DMS153 treated with DMSO at 0.1 percent for 48 hours (cell line): ENCODE measurements around the gene SFXN1.

Source experiments
- DNase-seq: peaks from one replicate; lab custom pipeline; 2025; ENCODE audit not compliant: unreplicated experiment; lab: John Stamatoyannopoulos, UW

The SFXN1 gene

DNA sequence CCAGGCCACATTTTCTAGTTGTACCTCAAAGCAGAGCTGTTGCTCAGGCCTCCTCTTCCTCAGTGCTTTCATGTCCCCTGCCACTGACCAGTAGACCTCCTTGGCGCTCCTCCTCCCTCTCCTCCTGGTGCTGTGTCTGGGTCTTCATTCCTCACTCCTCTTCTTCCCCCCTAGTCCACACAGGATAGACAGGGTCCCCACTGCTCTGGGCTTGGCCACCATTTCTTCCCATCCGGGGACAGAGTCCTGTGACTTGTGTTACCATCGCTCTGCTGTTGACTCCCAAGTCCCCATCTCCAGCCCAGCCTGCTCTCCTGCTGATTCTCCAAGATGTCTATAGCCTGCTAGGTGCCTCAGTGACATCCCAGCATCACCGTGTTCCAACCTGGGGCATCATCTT is 91.3 kb downstream of the SFXN1 start:
- no peak for DNase-seq

DNA sequence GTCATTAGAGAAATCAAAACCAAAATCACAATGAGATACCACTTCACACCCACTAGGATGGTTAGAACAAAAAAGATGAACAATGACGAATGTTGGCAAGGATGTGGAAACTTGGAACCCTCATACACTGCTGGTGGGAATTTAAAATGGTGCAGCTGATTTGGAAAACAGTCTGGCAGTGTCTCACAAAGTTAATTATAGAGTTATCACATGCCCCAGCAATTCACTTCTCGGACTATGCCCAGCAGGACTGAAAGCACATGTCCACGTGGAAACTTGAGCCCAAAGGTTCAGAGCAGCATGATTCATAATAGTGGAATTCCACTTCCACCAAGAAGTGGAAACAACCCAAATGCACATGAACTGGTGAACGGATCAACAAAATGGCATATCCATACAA is 94.5 kb downstream of the SFXN1 start:
- DNase-seq: no peak

DNA sequence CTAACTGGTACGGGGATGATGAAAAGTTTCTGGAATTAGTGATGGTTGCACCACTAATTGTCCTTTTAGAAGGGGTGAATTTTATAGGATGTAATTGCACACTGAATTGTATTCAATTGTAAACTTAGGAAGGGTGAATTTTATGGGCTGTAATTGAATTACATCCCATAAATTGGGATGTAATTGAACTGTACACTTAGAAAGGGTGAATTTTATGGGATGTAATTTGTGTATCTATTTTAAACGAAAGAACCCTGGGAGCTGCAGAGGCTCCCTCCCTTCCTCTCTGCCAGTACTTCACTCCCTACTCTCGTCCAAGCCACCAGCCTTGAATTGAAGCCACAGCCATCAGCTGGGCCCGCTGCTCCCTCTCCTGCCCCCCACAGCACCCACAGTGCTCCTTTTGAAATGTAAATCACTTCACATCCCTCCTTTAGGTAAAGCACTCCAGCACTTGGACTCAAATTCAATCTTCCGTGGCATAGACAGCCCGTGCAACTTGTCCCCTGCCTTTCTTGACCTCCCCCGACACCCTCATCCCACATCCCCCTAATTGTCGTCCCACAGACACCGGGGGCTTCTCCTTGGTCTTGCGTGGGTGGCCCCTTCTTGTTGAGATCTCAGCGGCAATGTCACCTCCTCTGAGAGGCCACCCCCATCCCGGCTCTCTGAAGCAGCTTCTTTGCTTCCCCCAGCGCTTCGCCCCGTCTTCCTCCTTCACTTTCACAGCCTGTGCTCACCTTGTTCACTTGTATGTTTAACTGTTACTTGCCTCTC is 95.3 kb downstream of the SFXN1 start:
- no peak for DNase-seq

DNA sequence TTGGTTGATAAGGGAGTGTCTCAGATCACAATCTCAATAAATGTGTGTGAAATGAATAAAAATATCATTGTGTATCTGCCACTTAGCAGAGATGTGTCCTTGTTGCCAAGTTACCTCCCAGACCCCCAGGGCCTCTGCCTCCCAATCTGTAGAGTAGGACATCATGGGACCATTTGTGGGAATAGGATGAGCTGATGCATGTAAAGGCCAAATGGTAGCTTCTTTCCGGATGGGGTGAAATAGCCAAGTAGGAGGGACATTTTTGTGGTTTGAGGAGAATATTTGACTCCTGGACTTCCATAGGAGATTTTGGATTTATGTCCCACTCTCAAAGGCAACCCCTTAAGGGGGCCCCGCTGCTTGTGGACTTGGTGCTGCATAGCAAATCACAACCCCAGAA is 96.9 kb downstream of the SFXN1 start:
- DNase-seq: no peak

DNA sequence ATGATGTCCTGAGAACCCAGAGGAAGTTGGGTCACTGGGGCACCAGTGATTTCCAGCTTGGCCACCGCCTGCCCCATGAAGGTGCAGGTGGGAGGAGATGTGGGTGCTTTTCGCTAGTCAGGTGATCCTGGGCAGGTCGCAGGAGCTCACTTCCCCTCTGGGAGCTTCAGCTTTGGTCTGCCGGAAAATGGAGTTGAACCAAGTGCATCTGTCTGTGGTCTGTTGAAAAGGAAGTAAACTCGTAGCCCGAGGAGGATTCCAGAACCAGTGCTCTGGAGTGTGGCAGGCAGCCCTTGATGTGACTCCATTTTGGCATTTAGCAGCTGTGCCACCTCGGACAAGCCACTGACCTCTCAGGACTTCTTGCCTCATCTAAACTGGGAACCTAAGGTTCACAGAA is 97.7 kb downstream of the SFXN1 start:
- no peak for DNase-seq

DNA sequence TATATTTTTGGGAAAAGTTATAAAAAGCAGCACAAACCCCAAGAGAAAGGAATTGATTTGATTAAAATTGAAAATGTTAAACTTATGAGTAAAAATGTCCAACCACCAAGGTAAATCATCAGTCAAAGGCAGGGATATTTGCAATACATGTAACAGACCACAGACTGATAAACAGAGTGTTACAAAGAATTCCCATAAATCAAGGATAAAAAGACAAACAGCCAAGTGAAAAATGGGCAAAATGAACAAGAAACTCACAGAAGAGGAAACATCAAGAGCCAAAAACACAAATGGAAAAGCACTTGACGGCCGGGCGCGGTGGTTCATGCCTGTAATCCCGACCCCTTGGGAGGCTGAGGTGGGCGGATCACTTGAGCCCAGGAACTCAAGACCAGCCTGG is 98.2 kb downstream of the SFXN1 start:
- no peak for DNase-seq
